ENCODE measurements around the gene RIC3. TPM values are rescaled to one million over a fixed set of nuclear protein-coding genes. Genes with fewer than 3 reads are reported as not detected.

RIC3 gene
- total RNA-seq, 2 donors from 2014 or later: 23.5 to 25.3 TPM

- H3K4me3 ChIP-seq (ENCODE audit: low read length): no peak overlapping the region
- H3K4me1 ChIP-seq (ENCODE audit: control insufficient read depth, insufficient read depth, low read length): no peaks in the 10 kb centered on the region
- H3K4me1 Mint-ChIP-seq: peaks cover 11% of the 10 kb centered on the region
- H3K27ac Mint-ChIP-seq: no peak overlapping the region
- DNase-seq: no peak
- no peak overlapping the region for H3K27ac ChIP-seq (ENCODE audit: low read depth, low read length)
- no peaks in the 10 kb centered on the region for H3K36me3 ChIP-seq (ENCODE audit: control insufficient read depth, insufficient read depth, low read length)
- H3K9me3 Mint-ChIP-seq: no peaks in the 10 kb centered on the region
- 90 to 93% methylated on average over 10 to 12 of the region's 12 CpGs for WGBS, 2 experiments (ENCODE audit: insufficient coverage in 1 of 2, insufficient read length in 1 of 2)
- H3K9ac ChIP-seq (ENCODE audit: extremely low read depth, low read length, poor library complexity, severe bottlenecking): no peak overlapping the region
- no peaks in the 10 kb centered on the region for H3K36me3 Mint-ChIP-seq (ENCODE audit: low read depth)
- H3K27me3 ChIP-seq (ENCODE audit: control insufficient read depth, insufficient read depth, low read length, poor library complexity, severe bottlenecking): no peaks in the 10 kb centered on the region
- no peaks in the 10 kb centered on the region for H3K27me3 Mint-ChIP-seq (ENCODE audit: insufficient read depth)
- H3K9me3 ChIP-seq (ENCODE audit: control insufficient read depth, low read length): no peaks in the 10 kb centered on the region
- H3K4me3 Mint-ChIP-seq: no peak overlapping the region
- TF ChIP-seq CTCF (conservative IDR thresholded peaks at IDR 0.05): no peak
Measured at GRCh38 chr11:8056810-8057463, 111.9 kb downstream of the RIC3 start.

Other genes with a start within 250 kb of the RIC3 start
- gene OR10A6, start 237.8 kb downstream of the RIC3 start, total RNA-seq: not detected
- not detected for gene OR10A3, start 227.3 kb downstream of the RIC3 start, total RNA-seq
- gene NLRP10, start 203.6 kb downstream of the RIC3 start, total RNA-seq: under 1 TPM in 1 of 2 donors, not detected in 1; 0.15 TPM
- 100 to 1,000 TPM; 349 to 354 TPM for gene EIF3F, start 181.7 kb downstream of the RIC3 start, total RNA-seq
- gene TUB, start 87.8 kb downstream of the RIC3 start, total RNA-seq: 10 to 100 TPM; 15.8 to 29.9 TPM
- under 1 TPM in 1 of 2 donors, not detected in 1; 0.46 TPM for gene LMO1, start 94.9 kb upstream of the RIC3 start, total RNA-seq